SK-N-SH (cell line): ENCODE measurements around the gene CLGN. TPM values are rescaled to one million over a fixed set of nuclear protein-coding genes. Genes with fewer than 3 reads are reported as not detected.

Experiments used
- CTCF ChIA-PET: fragments of 300-600, 350-600 bp; formaldehyde crosslinking; extraction: SDS; loops from one replicate; lab custom pipeline; 2021; lab: Yijun Ruan, JAX
- POLR2A ChIA-PET: fragments of 350-600 bp; sonication (Branson Sonifier 250); formaldehyde crosslinking; extraction: SDS; loops from one replicate; lab custom pipeline; 2020; ENCODE audit warnings: antibody characterized with exemption, inconsistent platforms; lab: Yijun Ruan, JAX
- DNase-seq: peaks from one replicate; pipeline ENCODE4 v3.0.0; 2012
- H2AFZ ChIP-seq: fragments of 200-600 bp; sonication (generic); 2 replicates; pipeline ENCODE4 v1.8.1; 2016; ENCODE audit warnings: antibody characterized with exemption, mild to moderate bottlenecking, low read depth
- H3F3A ChIP-seq: fragments of 200-600 bp; sonication (generic); replicated peaks from 2 replicates; pipeline ENCODE3; 2016; ENCODE audit warnings: antibody characterized with exemption, mild to moderate bottlenecking; ENCODE audit not compliant: insufficient read depth
- H3K27ac ChIP-seq, 2 experiments: fragments of 200-500 bp in 1 of 2; fragments of 200-600 bp in 1 of 2; sonication (Bioruptor generic) in 1 of 2; sonication (generic), shearing (Covaris generic) in 1 of 2; 2 replicates each; pipeline versions ENCODE4 v1.5.1 to v1.6.1; 2014 to 2016; ENCODE audit warnings: low read depth in 2 of 2, inconsistent platforms in 1 of 2, low read length in 1 of 2, mild to moderate bottlenecking in 1 of 2, mixed read lengths in 1 of 2
- H3K27me3 ChIP-seq: fragments of 200-600 bp; sonication (generic), shearing (Covaris generic); 2 replicates; pipeline ENCODE4 v1.6.1; 2016; ENCODE audit warnings: mixed run types; ENCODE audit not compliant: insufficient read depth
- H3K36me3 ChIP-seq, 2 experiments: fragments of 200-500 bp in 1 of 2; fragments of 200-600 bp in 1 of 2; sonication (Bioruptor generic) in 1 of 2; sonication (generic) in 1 of 2; replicated peaks in 1 of 2; 2 replicates each; pipeline versions ENCODE3 to v1.5.1; 2014 to 2016; ENCODE audit warnings: low read length in 1 of 2, mild to moderate bottlenecking in 1 of 2; ENCODE audit not compliant: insufficient read depth in 2 of 2, control insufficient read depth in 1 of 2
- H3K4me1 ChIP-seq, 2 experiments: fragments of 200-500 bp in 1 of 2; fragments of 200-600 bp in 1 of 2; sonication (Bioruptor generic) in 1 of 2; sonication (generic), shearing (Covaris generic) in 1 of 2; 2 replicates each; pipeline versions ENCODE4 v1.5.1 to v1.6.1; 2014 to 2016; ENCODE audit warnings: low read depth in 1 of 2, low read length in 1 of 2, mixed run types in 1 of 2; ENCODE audit not compliant: insufficient read depth in 2 of 2, control insufficient read depth in 1 of 2
- H3K4me2 ChIP-seq: fragments of 200-600 bp; sonication (generic), shearing (Covaris generic); 2 replicates; pipeline ENCODE4 v1.6.1; 2017; ENCODE audit warnings: mixed run types
- H3K4me3 ChIP-seq, 2 experiments: fragments of 200-500 bp in 1 of 2; fragments of 200-600 bp in 1 of 2; sonication (Bioruptor generic) in 1 of 2; sonication (generic), shearing (Covaris generic) in 1 of 2; 2 replicates each; pipeline versions ENCODE4 v1.5.1 to v1.8.1; 2014 to 2016; ENCODE audit warnings: low read depth in 2 of 2, inconsistent platforms in 1 of 2, low read length in 1 of 2, mild to moderate bottlenecking in 1 of 2, mixed read lengths in 1 of 2, moderate library complexity in 1 of 2
- H3K79me2 ChIP-seq: fragments of 200-600 bp; sonication (generic); 2 replicates; pipeline ENCODE4 v1.8.1; 2017; ENCODE audit warnings: mild to moderate bottlenecking; ENCODE audit not compliant: insufficient read depth
- H3K9ac ChIP-seq: fragments of 200-600 bp; sonication (generic); 2 replicates; pipeline ENCODE4 v1.6.1; 2017; ENCODE audit warnings: mixed run types
- H3K9me2 ChIP-seq: fragments of 200-600 bp; sonication (generic); 2 replicates; pipeline ENCODE4 v1.6.1; 2017; ENCODE audit warnings: mixed run types
- H3K9me3 ChIP-seq: fragments of 200-600 bp; sonication (generic); 2 replicates; pipeline ENCODE4 v1.6.1; 2017; ENCODE audit warnings: mixed run types, mild to moderate bottlenecking, moderate library complexity
- H4K20me1 ChIP-seq: fragments of 200-600 bp; sonication (generic); 2 replicates; pipeline ENCODE4 v1.6.1; 2017; ENCODE audit warnings: mild to moderate bottlenecking, mixed run types; ENCODE audit not compliant: insufficient read depth
- CHD2 ChIP-seq: fragments of 150-350 bp; IDR thresholded peaks from 2 replicates; pipeline ENCODE4 v1.6.1; 2018; ENCODE audit warnings: low read length; ENCODE audit not compliant: partially characterized antibody
- CTCF ChIP-seq: fragments of 200-600 bp; sonication (generic); IDR thresholded peaks from 2 replicates; pipeline ENCODE4 v1.6.1; 2017; ENCODE audit warnings: antibody characterized with exemption, mild to moderate bottlenecking, moderate library complexity
- ELF1 ChIP-seq: IDR thresholded peaks from 2 replicates; pipeline ENCODE4 v1.4.0; 2012
- EZH2phosphoT487 ChIP-seq: fragments of 200-600 bp; sonication (generic); IDR thresholded peaks from 2 replicates; pipeline ENCODE4 v1.6.1; 2017; ENCODE audit warnings: low read depth, mixed run types, mild to moderate bottlenecking, antibody characterized with exemption, moderate library complexity, borderline replicate concordance
- FOXM1 ChIP-seq: IDR thresholded peaks from 2 replicates; pipeline ENCODE4 v1.4.0; 2012; ENCODE audit warnings: low read depth, mild to moderate bottlenecking
- GABPA ChIP-seq: IDR thresholded peaks from 2 replicates; pipeline ENCODE4 v1.4.0; 2012; ENCODE audit warnings: low read depth, mild to moderate bottlenecking
- MAX ChIP-seq: IDR thresholded peaks from 2 replicates; pipeline ENCODE4 v1.4.0; 2012; ENCODE audit warnings: low read depth
- MXI1 ChIP-seq: IDR thresholded peaks from 2 replicates; pipeline ENCODE4 v1.6.1; 2012; ENCODE audit warnings: mild to moderate bottlenecking, low read depth, low read length, improper control_type of control experiment
- PBX3 ChIP-seq: IDR thresholded peaks from 2 replicates; pipeline ENCODE4; 2012
- POLR2AphosphoS5 ChIP-seq: IDR thresholded peaks from 2 replicates; pipeline ENCODE4 v1.6.1; 2012; ENCODE audit warnings: low read depth, low read length
- RCOR1 ChIP-seq: fragments of 150-350 bp; IDR thresholded peaks from 2 replicates; pipeline ENCODE4 v1.6.1; 2017; ENCODE audit warnings: antibody characterized with exemption, low read length
- REST ChIP-seq: IDR thresholded peaks from 2 replicates; pipeline ENCODE4 v1.6.1; 2012; ENCODE audit warnings: mild to moderate bottlenecking, low read depth, low read length, moderate library complexity
- SMC3 ChIP-seq: IDR thresholded peaks from 2 replicates; pipeline ENCODE4 v1.6.1; 2012; ENCODE audit warnings: low read depth, low read length, improper control_type of control experiment
- TAF1 ChIP-seq: IDR thresholded peaks from 2 replicates; pipeline ENCODE4 v1.6.1; 2012; ENCODE audit warnings: low read depth, mild to moderate bottlenecking, low read length, moderate library complexity, borderline replicate concordance
- TCF12 ChIP-seq: IDR thresholded peaks from 2 replicates; pipeline ENCODE4 v1.4.0; 2012
- TEAD4 ChIP-seq: IDR thresholded peaks from 2 replicates; pipeline ENCODE4 v1.4.0; 2012; ENCODE audit warnings: mild to moderate bottlenecking, borderline replicate concordance; ENCODE audit not compliant: insufficient read depth
- USF1 ChIP-seq: IDR thresholded peaks from 2 replicates; pipeline ENCODE4 v1.4.0; 2012; ENCODE audit warnings: low read depth, borderline replicate concordance
- USF2 ChIP-seq: fragments of 150-350 bp; IDR thresholded peaks from 2 replicates; pipeline ENCODE4 v1.6.1; 2017; ENCODE audit warnings: antibody characterized with exemption, low read length, low read depth, borderline replicate concordance
- YY1 ChIP-seq: IDR thresholded peaks from 2 replicates; pipeline ENCODE4 v1.4.0; 2012; ENCODE audit warnings: low read depth, mild to moderate bottlenecking
- ZBTB33 ChIP-seq: IDR thresholded peaks from 2 replicates; pipeline ENCODE4 v1.4.0; 2012; ENCODE audit warnings: low read depth, borderline replicate concordance
- WGBS: methylation state at CpG from one replicate; pipeline ENCODE4 v1.1.6; 2017; ENCODE audit warnings: low lambda C conversion rate; 5-methylcytosine and 5-hydroxymethylcytosine counted together
- polyA plus RNA-seq, 3 experiments: library from polyadenylated mRNA; depleted of rRNA; stranded (reverse); fragments of >200 nt; gene quantifications; 2 replicates each; pipeline ENCODE4 v1.2.3, GENCODE V29; 2012

The CLGN gene
- polyA plus RNA-seq, 1 of the 3 experiments (the other 2 are of a cell fraction), result 0.72 TPM

GRCh38 chr4:140400111-140400510 is 27.3 kb downstream of the CLGN start:
- H2AFZ ChIP-seq, result no peak overlapping the region
- no peak for DNase-seq
- no peak for TF ChIP-seq TCF12
- TF ChIP-seq GABPA, result no peak
- TF ChIP-seq USF2, result no peak
- TF ChIP-seq TEAD4, result no peak
- TF ChIP-seq REST, result no peak
- no peak for TF ChIP-seq TAF1
- TF ChIP-seq MAX, result no peak
- no peak for TF ChIP-seq ELF1
- TF ChIP-seq FOXM1, result no peak
- TF ChIP-seq MXI1, result no peak
- no peak for TF ChIP-seq ZBTB33
- TF ChIP-seq PBX3, result no peak
- TF ChIP-seq CHD2, result no peak
- TF ChIP-seq SMC3, result no peak
- no peak for TF ChIP-seq EZH2phosphoT487
- no peak for TF ChIP-seq USF1
- no peak for TF ChIP-seq POLR2AphosphoS5
- no peak for TF ChIP-seq YY1
- no peak for TF ChIP-seq RCOR1
- no peak for TF ChIP-seq CTCF
- TF ChIP-seq, all 33 proteins: peak for 0
- no peaks in the 10 kb centered on the region for H3K4me1 ChIP-seq
- H3K9ac ChIP-seq, result no peak overlapping the region
- H3K27ac ChIP-seq, result no peak overlapping the region
- 84% methylated on average over 2 of the region's 2 CpGs for WGBS
- H4K20me1 ChIP-seq, result no peaks in the 10 kb centered on the region
- no peaks in the 10 kb centered on the region for H3K9me2 ChIP-seq
- no peaks in the 10 kb centered on the region for H3K9me3 ChIP-seq
- no peaks in the 10 kb centered on the region for H3K79me2 ChIP-seq
- H3K4me2 ChIP-seq, result no peak overlapping the region
- no peak overlapping the region for H3K4me3 ChIP-seq
- no peaks in the 10 kb centered on the region for H3K27me3 ChIP-seq
- no peaks in the 10 kb centered on the region for H3F3A ChIP-seq
- no peaks in the 10 kb centered on the region for H3K36me3 ChIP-seq
- ChIA-PET CTCF (interaction anchor here (0.7 to 1.5 kb wide), 3 partner anchors 28 to 338 kb away, joined by 3 to 4 read pairs (median 3); no protein-coding TSS in a partner anchor), POLR2A (no interaction called here)
